Stimulated activated CD4-positive, alpha-beta T cell treated with anti-CD3 and anti-CD28 coated beads, Interleukin-2, amount 100 ng/mL, for 24 hours (primary cell): ENCODE data around the gene KRT74.
A peak's percentile ranks its signal among the peaks of the same experiment; 100 is the strongest.

Experiments used
- DNase-seq, 2 donors: peaks; one replicate each; pipeline ENCODE4 v3.0.0-alpha.2; 2020

KRT74 gene

DNA sequence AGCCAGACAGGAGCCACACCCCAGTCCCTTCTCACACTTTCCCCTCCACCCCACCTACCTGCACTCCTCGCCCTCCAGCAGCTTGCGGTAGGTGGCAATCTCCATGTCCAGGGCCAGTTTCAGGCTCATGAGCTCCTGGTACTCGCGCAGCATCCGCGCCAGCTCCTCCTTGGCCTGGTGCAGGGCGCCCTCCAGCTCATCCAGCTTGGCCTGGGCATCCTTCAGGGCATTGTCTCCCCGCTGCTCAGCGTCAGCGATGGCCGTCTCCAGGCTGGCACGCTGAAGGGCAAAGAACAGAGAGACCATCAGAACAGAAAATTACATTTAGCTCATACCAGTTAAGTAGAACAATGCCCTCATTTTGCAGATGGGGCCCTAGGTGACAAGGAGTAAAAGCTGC is 5.5 kb downstream of the KRT74 start:
- DNase-seq: no peak

DNA sequence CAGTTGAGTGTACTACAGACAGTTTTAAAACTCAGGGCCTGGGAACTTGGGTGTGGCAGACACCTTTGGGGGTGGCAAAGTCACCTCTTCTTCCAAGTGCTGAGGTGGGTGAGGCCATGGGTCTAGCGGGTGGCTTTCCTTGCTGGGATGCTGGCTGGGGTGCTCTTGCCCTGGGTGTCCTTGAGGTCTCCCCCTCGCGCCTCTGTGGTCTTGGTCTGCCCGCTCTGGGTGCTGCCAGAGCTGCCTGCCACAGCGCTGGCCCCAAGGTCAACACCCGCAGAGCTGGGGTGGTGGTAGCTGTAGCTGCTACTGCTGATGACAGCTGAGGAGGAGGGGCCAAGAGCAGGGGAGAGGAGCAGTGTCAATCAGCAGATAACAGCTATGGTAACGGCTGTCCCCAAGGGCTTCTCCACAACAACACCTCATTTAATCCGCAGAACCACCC is 6.8 kb downstream of the KRT74 start:
- no peak for DNase-seq

- DNase-seq: no peak
Observed at GRCh38 chr12:52564582-52564981, 9.1 kb downstream of the KRT74 start.

- no peak for DNase-seq
Observed at GRCh38 chr12:52561880-52562449, 11.7 kb downstream of the KRT74 start.

DNA sequence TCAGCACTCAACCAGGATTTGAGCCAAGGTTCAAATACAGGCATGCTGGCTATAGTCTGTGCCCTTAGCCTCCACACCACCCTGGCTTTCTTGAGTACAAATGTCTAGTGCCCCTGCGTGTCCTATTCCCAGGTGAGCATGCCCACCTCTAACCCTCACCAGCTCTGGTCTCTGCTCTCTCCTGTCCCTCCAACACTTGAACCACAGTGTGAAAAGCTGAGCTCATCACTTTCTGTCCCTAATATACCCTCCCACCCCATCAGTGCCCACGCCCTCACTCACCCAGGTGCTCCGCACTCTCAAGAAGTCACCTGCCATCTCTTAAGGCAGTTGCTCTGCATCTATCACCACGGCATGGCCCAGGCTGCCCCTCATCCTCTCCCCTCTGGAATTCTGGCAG is 13.7 kb downstream of the KRT74 start:
- no peak for DNase-seq

DNA sequence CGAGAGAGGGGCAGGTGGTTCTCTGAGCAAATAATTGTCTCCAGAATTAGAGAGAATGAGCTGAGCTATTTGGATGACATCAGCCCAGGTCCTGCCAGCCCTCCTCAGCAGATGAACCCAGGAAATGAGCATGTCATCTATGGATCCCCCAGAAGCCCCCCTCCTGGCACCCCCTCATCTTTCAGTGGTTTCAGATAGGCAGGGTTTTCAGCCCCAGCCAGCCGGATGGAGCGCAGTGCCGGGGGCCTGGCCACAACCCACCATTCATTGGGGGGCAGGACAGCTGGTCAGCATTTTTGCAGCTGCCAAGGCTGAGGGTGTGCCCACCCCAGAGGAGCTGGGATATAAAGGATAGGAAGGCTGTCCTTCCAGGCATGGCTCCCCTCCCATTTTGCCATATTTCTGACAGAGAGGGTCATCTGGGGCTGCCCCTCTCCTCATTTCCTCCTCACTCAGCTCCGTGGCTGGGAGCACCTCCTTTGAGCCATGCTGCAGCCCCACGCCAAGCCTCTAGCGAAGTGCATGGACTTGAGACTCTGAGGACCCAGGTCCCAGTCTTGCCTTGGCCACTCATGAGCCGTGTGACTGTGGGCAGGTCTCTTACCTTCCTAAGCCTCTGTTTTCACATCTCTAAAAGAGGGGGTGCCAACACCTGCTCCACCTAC is 14.7 kb downstream of the KRT74 start:
- DNase-seq: no peak

DNA sequence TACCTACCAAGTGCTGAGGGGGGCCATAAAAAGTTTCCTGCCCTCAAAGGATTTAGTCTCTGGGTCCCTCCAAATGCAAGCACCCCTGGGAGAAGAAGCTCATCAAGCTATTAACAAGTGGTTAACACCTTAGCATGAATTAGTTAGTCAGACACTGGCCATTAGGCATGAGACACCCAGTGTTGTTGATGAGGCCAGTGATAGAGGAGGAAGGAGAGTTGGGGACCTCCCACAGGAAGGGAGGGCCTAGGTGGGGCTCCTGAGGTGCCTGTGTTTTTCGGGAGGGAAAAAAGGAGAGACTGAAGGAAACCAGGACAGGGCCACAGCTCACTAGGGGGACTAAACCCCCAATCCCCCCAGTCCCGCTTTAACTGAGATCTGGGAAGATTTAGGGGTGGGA is 16.2 kb downstream of the KRT74 start:
- DNase-seq: no peak

DNA sequence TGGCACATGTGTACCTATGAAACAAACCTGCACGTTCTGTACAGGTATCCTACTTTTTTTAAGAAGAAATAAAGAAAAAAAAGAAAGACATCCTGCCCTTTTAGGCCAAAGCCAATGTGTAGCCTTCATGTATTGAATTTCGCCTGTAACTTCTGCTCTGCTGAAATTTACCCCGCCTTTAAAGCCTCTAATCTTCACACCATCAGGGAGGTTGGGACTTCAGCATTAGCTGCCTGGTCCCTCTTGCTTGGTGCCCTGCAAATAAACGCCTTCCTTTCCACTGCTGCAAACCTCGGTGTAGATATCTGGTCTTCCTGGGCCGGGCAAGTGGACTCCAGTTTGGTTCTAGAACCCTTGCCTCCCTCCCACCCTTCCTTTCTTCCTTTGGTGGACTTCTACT is 18.1 kb downstream of the KRT74 start:
- no peak for DNase-seq

- DNase-seq: no peak
Observed at GRCh38 chr12:52552681-52553195, 20.9 kb downstream of the KRT74 start, which contains the start of gene KRT71. KRT71 (minus strand) TSS chr12:52553145; CDS start chr12:52553077, 68 bp downstream.

- DNase-seq: no peak
Observed at GRCh38 chr12:52552055-52552454, 21.6 kb downstream of the KRT74 start.

GRCh38 chr12:52551216-52551865 is 22.3 kb downstream of the KRT74 start:
- DNase-seq: no peak

- DNase-seq: no peak
Observed at GRCh38 chr12:52546126-52546525, 27.5 kb downstream of the KRT74 start.

GRCh38 chr12:52543985-52544883 is 29.4 kb downstream of the KRT74 start:
- no peak for DNase-seq

- DNase-seq: no peak
Observed at GRCh38 chr12:52542785-52543318, 30.8 kb downstream of the KRT74 start.

GRCh38 chr12:52542157-52542556 is 31.5 kb downstream of the KRT74 start:
- DNase-seq: no peak

GRCh38 chr12:52541709-52542108 is 31.9 kb downstream of the KRT74 start:
- DNase-seq: no peak

GRCh38 chr12:52540531-52540930 is 33.1 kb downstream of the KRT74 start:
- no peak for DNase-seq

- DNase-seq: no peak
Observed at GRCh38 chr12:52539821-52540173, 33.8 kb downstream of the KRT74 start.

DNA sequence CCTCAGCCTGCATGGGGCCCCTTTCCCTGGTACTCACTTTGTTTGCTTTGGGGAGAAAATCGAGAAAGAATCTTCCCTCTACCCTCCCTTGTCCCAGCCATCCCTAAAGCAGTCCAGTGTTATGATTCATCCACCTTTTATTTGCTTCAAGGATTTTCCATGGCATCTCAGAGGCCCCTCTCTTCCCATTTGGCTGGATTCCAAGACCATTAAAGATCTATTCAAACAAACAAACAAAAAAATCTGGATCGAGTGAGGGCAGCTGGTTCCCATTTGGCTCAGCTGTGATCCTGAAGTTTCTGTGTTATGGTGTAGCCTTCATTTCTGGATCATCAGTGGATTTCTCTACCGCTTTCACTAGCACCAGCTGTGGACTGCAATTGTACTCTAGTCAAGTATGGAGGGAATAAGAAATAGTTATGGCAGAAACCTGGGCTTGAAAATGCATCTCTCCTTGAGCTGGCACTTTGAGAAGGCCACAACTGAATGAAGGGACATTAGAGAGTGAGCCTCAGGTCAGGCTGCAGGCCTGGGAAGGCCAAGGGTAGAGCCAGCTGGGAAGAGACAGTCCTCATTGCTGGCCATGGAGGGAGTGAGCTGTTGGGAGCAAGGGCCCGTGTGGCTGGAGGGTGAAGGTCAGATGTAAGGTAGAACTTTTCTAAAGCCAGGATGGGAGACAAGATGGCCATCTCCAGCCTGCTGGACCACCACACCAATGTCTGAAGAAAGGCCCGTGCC is 34.4 kb downstream of the KRT74 start:
- no peak for DNase-seq

- no peak for DNase-seq
Observed at GRCh38 chr12:52537101-52537500, 36.5 kb downstream of the KRT74 start.

- no peak for DNase-seq
Observed at GRCh38 chr12:52535574-52535973, 38.1 kb downstream of the KRT74 start.

GRCh38 chr12:52534482-52534881 is 39.2 kb downstream of the KRT74 start:
- peak in 1 of 2 donors; percentile 11 for DNase-seq
